ENCODE data around the gene SCGN.
"Not testable (repeated sequence)": the region's sequence is repeated elsewhere in the genome, so short reads cannot be mapped to it uniquely, and the experiment has no call there.

The SCGN gene

GRCh38 chr6:25715794-25716193 lies 63.8 kb downstream of the SCGN start:
- DNase-seq (ENCODE audit: insufficient read length, low spot score) (no peak), FAIRE-seq (no peak)

GRCh38 chr6:25717866-25718740 lies 66.1 kb downstream of the SCGN start:
- peak; percentile 65 for FAIRE-seq
- no peak for DNase-seq (ENCODE audit: insufficient read length, low spot score)

GRCh38 chr6:25726122-25726911 lies 74.3 kb downstream of the SCGN start:
- FAIRE-seq (no peak), DNase-seq (ENCODE audit: insufficient read length, low spot score) (no peak)

- DNase-seq (ENCODE audit: insufficient read length, low spot score) (no peak), FAIRE-seq (no peak)
Measured at GRCh38 chr6:25727028-25727427, 75.0 kb downstream of the SCGN start.

GRCh38 chr6:25730907-25731306 lies 78.9 kb downstream of the SCGN start:
- no peak for FAIRE-seq
- DNase-seq (ENCODE audit: insufficient read length, low spot score): no peak

- DNase-seq (ENCODE audit: insufficient read length, low spot score): no peak
- FAIRE-seq: no peak
Measured at GRCh38 chr6:25731721-25732120, 79.7 kb downstream of the SCGN start.

GRCh38 chr6:25732468-25733198 lies 80.6 kb downstream of the SCGN start:
- DNase-seq (ENCODE audit: insufficient read length, low spot score) (no peak), FAIRE-seq (no peak)

- no peak for FAIRE-seq
- DNase-seq (ENCODE audit: insufficient read length, low spot score): no peak
Measured at GRCh38 chr6:25735261-25735660, 83.2 kb downstream of the SCGN start.

- DNase-seq (ENCODE audit: insufficient read length, low spot score): no peak
- FAIRE-seq: no peak
Measured at GRCh38 chr6:25743868-25744267, 91.9 kb downstream of the SCGN start.

GRCh38 chr6:25745836-25746235 lies 93.8 kb downstream of the SCGN start:
- FAIRE-seq: no peak

GRCh38 chr6:25746968-25747367 lies 95.0 kb downstream of the SCGN start:
- FAIRE-seq (no peak), DNase-seq (ENCODE audit: insufficient read length, low spot score) (no peak)

More at GRCh38 chr6:25745836-25746235, 93.8 kb downstream of the SCGN start:
- DNase-seq (ENCODE audit: insufficient read length, low spot score): no peak

GRCh38 chr6:25747477-25747876 lies 95.5 kb downstream of the SCGN start:
- FAIRE-seq (no peak), DNase-seq (ENCODE audit: insufficient read length, low spot score) (no peak)

GRCh38 chr6:25748049-25748448 lies 96.0 kb downstream of the SCGN start:
- no peak for DNase-seq (ENCODE audit: insufficient read length, low spot score)

GRCh38 chr6:25748601-25749517 lies 96.8 kb downstream of the SCGN start:
- not testable (repeated sequence) for FAIRE-seq; DNase-seq (ENCODE audit: insufficient read length, low spot score)

More at GRCh38 chr6:25748049-25748448, 96.0 kb downstream of the SCGN start:
- FAIRE-seq: no peak

GRCh38 chr6:25749837-25750236 lies 97.8 kb downstream of the SCGN start:
- FAIRE-seq (no peak), DNase-seq (ENCODE audit: insufficient read length, low spot score) (no peak)

GRCh38 chr6:25750906-25751305 lies 98.9 kb downstream of the SCGN start:
- no peak for DNase-seq (ENCODE audit: insufficient read length, low spot score)
- FAIRE-seq: no peak

Data from GM19239 (cell line).